Activated T-cell treated with anti-CD3 and anti-CD28 coated beads, Interleukin-2, amount 50 U/mL, for 72 hours (primary cell): ENCODE measurements around the gene MEAK7. TPM values are rescaled to one million over a fixed set of nuclear protein-coding genes. Genes with fewer than 3 reads are reported as not detected.

ENCODE experiments used
- ATAC-seq, 2 donors: fragments of 150-1000 bp; cut with Tn5 transposase; replicated peaks in 1 of 2; 2 replicates each; pipeline ENCODE4 v1.10.0; 2021; ENCODE audit warnings: moderate library complexity in 2 of 2, mild to moderate bottlenecking in 1 of 2
- DNase-seq, 2 donors: peaks; one replicate each; pipeline ENCODE4 v3.0.0; 2021 to 2022; ENCODE audit warnings: mixed read lengths in 1 of 2
- H3K27ac Mint-ChIP-seq: one replicate; pipeline ENCODE4 v1.8.0; 2022; ENCODE audit warnings: mild to moderate bottlenecking, moderate library complexity, mixed read lengths
- H3K27me3 Mint-ChIP-seq: one replicate; pipeline ENCODE4 v1.8.0; 2022; ENCODE audit warnings: low read depth, mixed read lengths
- H3K36me3 Mint-ChIP-seq, 2 donors: one replicate each; pipeline ENCODE4 v1.8.0; 2022; ENCODE audit warnings: mixed read lengths in 2 of 2, mild to moderate bottlenecking in 1 of 2; ENCODE audit not compliant: insufficient read depth in 2 of 2
- H3K4me1 Mint-ChIP-seq: one replicate; pipeline ENCODE4 v1.8.0; 2022; ENCODE audit warnings: low read depth, mixed read lengths
- H3K4me3 Mint-ChIP-seq, 2 donors: one replicate each; pipeline ENCODE4 v1.8.0; 2022; ENCODE audit warnings: mild to moderate bottlenecking in 2 of 2, mixed read lengths in 2 of 2, moderate library complexity in 2 of 2
- H3K9me3 Mint-ChIP-seq, 2 donors: one replicate each; pipeline ENCODE4 v1.8.0; 2022; ENCODE audit warnings: mixed read lengths in 2 of 2
- total RNA-seq, 2 donors: library from RNA; stranded (reverse); gene quantifications; one replicate each; pipeline ENCODE4 v1.2.3, GENCODE V29; 2022

The MEAK7 gene
- total RNA-seq, 2 donors from 2014 or later, result 15.6 to 27.9 TPM

DNA sequence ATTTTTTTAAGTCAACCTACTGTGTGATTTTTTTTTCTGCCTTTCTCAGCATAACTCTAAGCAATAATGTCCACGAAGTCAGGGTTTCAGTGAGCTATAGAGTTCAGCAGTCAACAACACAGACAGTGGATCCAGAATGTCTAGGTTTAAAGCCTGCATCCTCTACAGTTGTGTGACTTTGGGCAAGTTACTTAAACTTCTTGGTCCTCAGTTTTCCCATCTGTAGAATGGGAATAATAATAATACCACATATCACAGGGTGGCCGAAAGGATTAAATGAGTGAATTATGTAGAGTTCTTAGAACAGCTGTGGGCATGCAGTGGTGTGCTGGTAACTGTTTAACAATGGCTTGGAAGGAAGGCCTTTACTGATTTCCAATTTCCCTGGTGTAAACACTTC is 38.8 kb upstream of the MEAK7 start:
- H3K9me3 Mint-ChIP-seq, result no peaks in the 10 kb centered on the region
- H3K4me3 Mint-ChIP-seq, result no peak overlapping the region
- peaks cover 0 to 16% of the 10 kb centered on the region in 2 donors for H3K36me3 Mint-ChIP-seq
- peaks cover 56% of the 10 kb centered on the region for H3K4me1 Mint-ChIP-seq
- H3K27ac Mint-ChIP-seq, result no peak overlapping the region
- H3K27me3 Mint-ChIP-seq, result no peaks in the 10 kb centered on the region
- ATAC-seq (no peak), DNase-seq (no peak)

DNA sequence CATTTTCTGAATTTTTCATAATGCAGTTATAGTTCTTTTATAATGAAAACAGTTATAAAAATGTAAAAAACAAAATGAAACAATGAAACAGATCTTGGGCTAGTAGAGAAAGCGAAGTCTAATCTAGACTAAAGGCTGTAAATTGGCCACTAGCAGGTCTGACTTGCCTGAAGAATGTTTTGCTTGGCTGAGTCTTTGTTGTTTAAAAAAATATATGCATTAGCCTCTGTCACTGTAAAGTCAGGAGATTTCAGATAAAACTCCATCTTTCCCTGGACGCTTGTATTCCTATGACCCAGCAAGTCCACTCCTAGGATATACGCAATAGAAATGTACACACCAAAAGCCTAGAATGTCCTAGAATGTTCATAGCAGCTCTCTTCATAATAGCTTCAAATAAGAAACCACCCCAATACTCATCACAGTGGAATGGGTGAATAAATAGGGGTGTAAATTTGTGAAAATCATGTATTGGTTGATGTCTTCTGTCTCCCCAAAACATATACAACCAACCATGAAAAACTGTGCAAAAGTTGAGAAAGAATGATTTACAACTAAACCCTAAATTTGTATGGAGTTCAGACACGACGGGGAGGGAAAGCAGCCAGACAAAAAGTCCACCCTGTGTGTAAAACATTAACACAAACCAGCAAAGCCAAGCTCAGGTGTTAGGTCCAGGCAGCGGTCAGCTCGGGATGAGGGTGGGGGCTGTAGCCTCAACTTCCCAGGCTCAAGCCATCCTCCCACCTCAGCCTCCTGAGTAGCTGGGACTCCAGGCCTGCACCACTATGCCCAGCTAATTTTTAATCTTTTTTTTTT is 37.7 kb upstream of the MEAK7 start:
- Mint-ChIP-seq H3K27me3 (no peaks in the 10 kb centered on the region), H3K9me3 (no peaks in the 10 kb centered on the region), H3K27ac (no peak overlapping the region), H3K36me3 (peaks cover 0 to 15% of the 10 kb centered on the region in 2 donors), H3K4me1 (peaks cover 46% of the 10 kb centered on the region), H3K4me3 (no peak overlapping the region)
- ATAC-seq (no peak), DNase-seq (no peak)

DNA sequence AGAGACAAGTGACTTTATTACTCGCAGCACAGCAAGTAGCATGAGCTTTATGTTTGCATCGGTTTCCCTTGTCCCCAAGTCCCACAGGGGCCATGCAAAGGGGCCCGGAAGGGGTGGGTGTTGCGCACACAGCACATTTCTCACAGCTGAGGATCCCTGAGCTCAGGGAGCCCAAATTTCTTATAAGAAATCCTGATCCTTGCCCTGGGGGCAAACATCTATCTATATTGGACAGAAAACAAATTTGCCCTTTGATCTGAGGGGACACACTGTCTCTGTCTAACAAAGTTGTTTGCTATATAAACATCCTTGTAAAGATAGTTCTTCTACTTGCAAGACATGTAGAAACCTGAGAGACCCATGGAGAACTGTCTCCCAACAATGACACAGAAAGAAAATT is 35.7 kb upstream of the MEAK7 start:
- H3K27me3 Mint-ChIP-seq, result no peaks in the 10 kb centered on the region
- H3K27ac Mint-ChIP-seq, result no peak overlapping the region
- DNase-seq, result no peak
- ATAC-seq, result no peak
- peaks cover 0 to 4% of the 10 kb centered on the region in 2 donors for H3K36me3 Mint-ChIP-seq
- peaks cover 32% of the 10 kb centered on the region for H3K4me1 Mint-ChIP-seq
- peaks cover 0 to 1% of the 10 kb centered on the region in 2 donors for H3K9me3 Mint-ChIP-seq
- no peak overlapping the region for H3K4me3 Mint-ChIP-seq

DNA sequence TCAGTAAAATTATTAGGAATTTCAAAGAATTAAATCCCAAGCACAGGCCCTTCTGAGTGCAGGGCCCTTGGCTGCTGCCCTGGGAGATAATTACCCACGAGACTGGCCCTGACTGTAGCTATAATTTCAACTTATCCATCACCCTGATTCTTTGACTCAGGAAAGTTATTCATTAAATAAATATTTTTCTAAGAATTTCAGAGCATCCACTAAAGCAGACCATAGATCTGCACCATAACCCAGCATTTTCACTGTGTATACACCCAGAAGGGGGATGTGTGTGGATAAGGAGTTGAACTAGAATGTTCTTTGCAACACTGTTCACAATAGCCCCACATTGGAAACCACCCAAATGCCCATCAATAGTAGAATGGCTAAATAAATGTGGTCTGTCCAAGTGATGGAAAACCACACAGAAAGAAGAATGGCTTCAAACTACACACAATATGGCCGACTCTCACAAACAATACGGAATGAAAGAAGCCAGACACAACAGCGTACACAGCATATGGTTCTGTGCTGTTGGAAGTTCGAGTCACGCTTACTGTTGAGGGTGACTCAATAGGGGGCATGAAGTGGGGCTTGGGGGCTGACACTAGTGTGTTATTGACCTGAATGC is 33.9 kb upstream of the MEAK7 start:
- no peaks in the 10 kb centered on the region for H3K27me3 Mint-ChIP-seq
- H3K4me1 Mint-ChIP-seq, result peaks cover 16% of the 10 kb centered on the region
- H3K4me3 Mint-ChIP-seq, result no peak overlapping the region
- H3K36me3 Mint-ChIP-seq, result peaks cover 0 to 1% of the 10 kb centered on the region in 2 donors
- H3K9me3 Mint-ChIP-seq, result peaks cover 0 to 1% of the 10 kb centered on the region in 2 donors
- H3K27ac Mint-ChIP-seq, result no peak overlapping the region
- ATAC-seq (no peak), DNase-seq (no peak)

DNA sequence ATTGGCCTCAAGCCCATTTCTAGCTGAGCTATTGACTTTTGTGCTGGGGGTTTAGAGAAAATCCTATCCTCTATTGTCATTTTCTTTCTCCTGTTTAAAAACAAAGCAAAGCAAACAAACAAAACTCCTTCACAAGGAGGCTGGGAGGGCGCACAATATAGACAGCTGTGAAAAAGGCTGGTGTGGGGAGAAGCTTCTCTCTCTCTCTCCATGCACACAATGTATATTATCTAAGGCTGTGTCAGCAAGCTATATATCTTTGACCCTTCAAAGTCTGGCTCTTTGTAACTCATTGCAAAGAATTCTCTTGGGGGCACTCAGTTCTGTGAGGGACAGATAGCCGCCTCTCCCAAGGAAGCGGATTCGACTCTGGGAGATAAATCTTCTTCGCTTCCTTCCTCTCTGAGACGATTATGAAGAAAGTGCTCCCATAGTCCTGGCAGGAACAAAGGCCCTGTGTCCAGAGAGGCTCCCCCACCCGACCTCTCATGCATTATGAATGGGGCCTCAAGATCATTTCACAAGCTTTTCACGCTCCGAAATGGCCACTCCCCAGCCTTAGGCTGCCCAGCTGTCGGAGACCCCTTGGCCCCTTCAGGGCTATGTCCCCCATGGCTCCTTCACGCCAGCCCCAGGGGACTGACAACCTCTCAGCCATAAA is 33.2 kb upstream of the MEAK7 start:
- H3K27ac Mint-ChIP-seq, result no peak overlapping the region
- H3K27me3 Mint-ChIP-seq, result no peaks in the 10 kb centered on the region
- peaks cover 22% of the 10 kb centered on the region for H3K4me1 Mint-ChIP-seq
- H3K4me3 Mint-ChIP-seq, result no peak overlapping the region
- peaks cover 0 to 1% of the 10 kb centered on the region in 2 donors for H3K36me3 Mint-ChIP-seq
- peaks cover 0 to 1% of the 10 kb centered on the region in 2 donors for H3K9me3 Mint-ChIP-seq
- DNase-seq (no peak), ATAC-seq (no peak)

DNA sequence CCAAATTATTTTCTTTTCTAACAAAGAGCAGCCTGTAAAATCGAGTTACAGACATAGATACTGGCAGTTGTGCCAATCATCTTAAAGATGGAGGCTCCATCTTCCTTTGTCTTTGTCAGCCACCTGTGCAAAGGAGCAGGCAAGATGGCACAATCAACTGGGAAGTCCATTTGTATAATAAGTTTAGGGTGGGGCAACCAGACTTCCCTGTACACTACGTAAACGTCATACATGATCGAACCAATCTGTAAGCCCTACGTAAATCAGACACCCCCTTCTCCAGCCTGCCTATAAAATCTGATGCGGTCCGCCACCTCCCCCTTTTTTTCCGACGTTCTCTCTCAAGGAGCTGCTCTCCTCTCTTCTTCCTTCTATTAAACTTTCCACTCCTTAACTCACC is 31.4 kb upstream of the MEAK7 start:
- H3K36me3 Mint-ChIP-seq, result peaks cover 0 to 1% of the 10 kb centered on the region in 2 donors
- no peak overlapping the region for H3K27ac Mint-ChIP-seq
- ATAC-seq (no peak), DNase-seq (no peak)
- H3K27me3 Mint-ChIP-seq, result no peaks in the 10 kb centered on the region
- H3K4me1 Mint-ChIP-seq, result peaks cover 21% of the 10 kb centered on the region
- peaks cover 0 to 1% of the 10 kb centered on the region in 2 donors for H3K9me3 Mint-ChIP-seq
- H3K4me3 Mint-ChIP-seq, result no peak overlapping the region

DNA sequence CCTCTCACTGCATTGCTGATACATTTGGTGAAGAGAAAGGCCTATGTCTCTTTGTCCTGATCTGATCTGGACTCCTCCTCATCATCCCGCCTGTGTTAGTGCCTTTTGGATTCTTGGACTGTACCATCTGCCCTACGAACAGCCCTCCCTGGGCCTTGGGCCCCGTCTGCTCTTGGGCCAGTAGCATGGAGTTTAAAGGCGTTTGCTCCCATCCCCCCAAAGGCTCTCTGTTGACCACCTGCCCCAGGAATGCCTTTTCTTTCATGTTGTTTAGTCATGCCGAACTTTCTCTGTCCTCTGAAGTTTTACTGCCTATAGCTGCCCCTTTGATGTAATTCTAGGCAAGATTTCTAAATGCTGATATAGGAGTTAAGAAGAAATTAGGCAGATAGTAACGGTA is 30.9 kb upstream of the MEAK7 start:
- Mint-ChIP-seq H3K36me3 (peaks cover under 1 to 2% of the 10 kb centered on the region in 2 donors), H3K4me1 (peaks cover 21% of the 10 kb centered on the region), H3K4me3 (no peak overlapping the region), H3K9me3 (peaks cover 0 to 2% of the 10 kb centered on the region in 2 donors), H3K27ac (no peak overlapping the region), H3K27me3 (no peaks in the 10 kb centered on the region)
- no peak for DNase-seq
- ATAC-seq, result no peak

DNA sequence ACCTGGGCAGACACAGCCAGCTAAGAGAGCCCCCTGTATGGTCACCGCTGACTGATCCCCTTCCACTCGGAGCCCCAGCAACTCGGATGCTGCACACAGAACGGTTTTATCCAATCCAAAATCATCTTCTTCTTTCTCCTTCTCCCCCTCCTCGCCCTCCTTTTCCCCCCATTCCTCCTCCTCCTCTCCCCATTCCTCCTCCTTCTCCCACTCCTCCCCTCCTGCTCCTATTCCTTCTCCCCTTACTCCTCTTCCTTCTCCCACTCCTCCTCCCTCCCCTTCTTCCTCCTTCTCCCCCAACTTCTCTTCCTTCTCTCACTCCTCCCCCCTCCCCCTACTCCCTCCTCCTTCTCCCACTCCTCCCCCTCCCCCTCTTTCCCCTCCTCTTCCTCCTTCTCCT is 30.4 kb upstream of the MEAK7 start:
- no peak for DNase-seq
- no peak overlapping the region for H3K4me3 Mint-ChIP-seq
- H3K9me3 Mint-ChIP-seq, result peaks cover 3 to 4% of the 10 kb centered on the region in 2 donors
- H3K27ac Mint-ChIP-seq, result no peak overlapping the region
- peaks cover 19% of the 10 kb centered on the region for H3K4me1 Mint-ChIP-seq
- H3K36me3 Mint-ChIP-seq, result peaks cover 6 to 7% of the 10 kb centered on the region in 2 donors
- H3K27me3 Mint-ChIP-seq, result no peaks in the 10 kb centered on the region
- no peak for ATAC-seq

DNA sequence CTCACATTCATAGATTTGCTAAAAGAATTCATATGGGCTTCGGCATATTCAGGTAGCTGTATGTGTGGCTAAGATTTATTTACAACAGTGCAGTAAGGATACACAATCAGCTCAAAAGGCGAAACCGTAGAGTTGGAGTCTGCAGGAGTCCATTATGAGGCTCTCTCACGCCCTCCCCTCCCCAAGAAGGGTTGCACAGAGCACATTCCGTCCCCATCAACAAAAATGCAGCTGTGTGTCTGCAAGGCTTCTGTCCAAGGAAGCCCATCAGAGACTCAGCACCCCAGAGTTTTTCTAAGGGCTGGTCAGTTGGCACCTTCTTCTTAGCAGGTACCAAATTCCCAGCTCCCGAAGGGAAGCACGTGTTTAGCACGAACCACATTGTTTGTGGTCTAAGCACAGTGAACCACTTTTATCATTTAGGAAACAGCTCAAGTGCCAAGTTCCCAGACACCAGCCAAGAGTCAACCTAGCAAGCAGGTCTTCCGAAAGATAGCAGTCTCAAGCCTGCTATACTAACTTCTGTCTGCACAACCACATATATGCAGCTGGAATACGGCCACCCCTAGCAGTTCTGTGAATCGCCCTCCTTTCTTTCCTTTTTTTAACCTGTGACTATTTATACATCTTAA is 28.5 kb upstream of the MEAK7 start:
- DNase-seq (no peak), ATAC-seq (no peak)
- peaks cover 11 to 13% of the 10 kb centered on the region in 2 donors for H3K36me3 Mint-ChIP-seq
- peaks cover 13% of the 10 kb centered on the region for H3K4me1 Mint-ChIP-seq
- H3K9me3 Mint-ChIP-seq, result peaks cover 8 to 9% of the 10 kb centered on the region in 2 donors
- no peak overlapping the region for H3K4me3 Mint-ChIP-seq
- H3K27ac Mint-ChIP-seq, result no peak overlapping the region
- H3K27me3 Mint-ChIP-seq, result no peaks in the 10 kb centered on the region

DNA sequence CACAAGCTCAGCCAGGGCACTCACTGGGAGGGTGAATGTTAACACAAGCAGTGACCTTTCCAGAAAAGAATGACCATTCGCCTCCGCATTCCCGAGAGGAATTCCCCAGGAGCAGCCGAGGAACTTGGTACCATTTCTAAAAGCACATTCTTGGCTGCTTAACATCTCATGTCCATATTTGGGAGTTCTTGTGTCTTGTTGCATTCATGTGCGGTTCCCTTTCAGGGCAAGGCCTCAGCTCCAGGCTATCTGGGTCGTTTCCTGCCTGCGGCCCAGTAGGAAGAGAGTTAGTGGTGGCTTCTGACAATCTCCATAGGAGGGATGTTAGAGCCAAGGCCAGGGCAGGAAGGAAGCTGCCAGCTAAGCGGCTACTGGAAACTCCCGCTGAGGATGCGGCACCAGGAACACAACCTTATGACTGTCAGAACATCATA is 27.8 kb upstream of the MEAK7 start:
- DNase-seq (no peak), ATAC-seq (no peak)
- Mint-ChIP-seq H3K4me1 (peaks cover 14% of the 10 kb centered on the region), H3K9me3 (peaks cover 8 to 9% of the 10 kb centered on the region in 2 donors), H3K27ac (no peak overlapping the region), H3K4me3 (no peak overlapping the region), H3K27me3 (no peaks in the 10 kb centered on the region), H3K36me3 (peaks cover 11 to 13% of the 10 kb centered on the region in 2 donors)

DNA sequence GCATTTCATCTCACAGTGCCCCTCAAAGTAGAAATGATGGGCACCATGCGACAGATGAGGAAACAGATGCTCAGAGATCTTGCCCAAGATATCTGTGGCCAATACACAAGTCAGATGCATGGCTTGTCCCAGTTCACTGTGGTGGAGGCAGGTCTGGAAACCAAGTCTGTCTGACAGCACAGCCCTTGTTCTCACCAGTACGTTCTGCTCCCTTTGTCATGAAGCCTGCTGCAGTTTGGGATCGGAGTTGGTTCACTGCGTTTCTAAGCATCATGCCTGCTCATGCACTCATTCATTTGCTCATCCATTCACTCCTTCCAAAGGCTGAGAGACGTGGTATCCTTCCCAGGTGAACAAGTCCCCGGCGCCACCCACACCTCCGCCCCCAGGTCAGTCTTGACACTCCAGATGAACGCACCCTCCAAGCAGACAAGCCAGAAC is 27.2 kb upstream of the MEAK7 start:
- H3K4me1 Mint-ChIP-seq, result peaks cover 20% of the 10 kb centered on the region
- ATAC-seq, result no peak
- peaks cover 8 to 9% of the 10 kb centered on the region in 2 donors for H3K9me3 Mint-ChIP-seq
- H3K36me3 Mint-ChIP-seq, result peaks cover 11% of the 10 kb centered on the region in 2 donors
- H3K4me3 Mint-ChIP-seq, result no peak overlapping the region
- H3K27ac Mint-ChIP-seq, result no peak overlapping the region
- no peaks in the 10 kb centered on the region for H3K27me3 Mint-ChIP-seq
- DNase-seq, result no peak

DNA sequence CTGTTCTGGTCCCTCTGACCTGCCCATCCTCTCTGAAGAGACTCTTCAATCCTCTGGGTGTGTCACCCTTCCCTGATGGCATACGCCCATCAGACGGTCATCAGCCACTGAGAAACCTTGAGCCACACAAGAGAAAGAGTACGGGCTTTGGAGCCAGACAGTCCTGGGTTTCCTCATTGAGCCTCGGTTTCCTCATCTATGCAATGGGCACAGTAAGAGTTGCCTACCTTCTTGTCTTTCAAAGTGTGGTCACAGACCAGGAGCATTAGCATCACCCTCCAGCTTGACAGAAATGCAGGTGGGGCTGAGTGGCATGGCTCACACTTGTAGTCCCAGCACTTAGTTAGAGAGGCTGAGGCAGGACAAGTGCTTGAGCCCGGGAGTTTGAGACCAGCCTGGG is 26.1 kb upstream of the MEAK7 start:
- H3K9me3 Mint-ChIP-seq, result peaks cover 7 to 9% of the 10 kb centered on the region in 2 donors
- H3K27ac Mint-ChIP-seq, result no peak overlapping the region
- ATAC-seq (no peak), DNase-seq (no peak)
- H3K4me3 Mint-ChIP-seq, result no peak overlapping the region
- H3K4me1 Mint-ChIP-seq, result peaks cover 17% of the 10 kb centered on the region
- no peaks in the 10 kb centered on the region for H3K27me3 Mint-ChIP-seq
- H3K36me3 Mint-ChIP-seq, result peaks cover 11% of the 10 kb centered on the region in 2 donors

DNA sequence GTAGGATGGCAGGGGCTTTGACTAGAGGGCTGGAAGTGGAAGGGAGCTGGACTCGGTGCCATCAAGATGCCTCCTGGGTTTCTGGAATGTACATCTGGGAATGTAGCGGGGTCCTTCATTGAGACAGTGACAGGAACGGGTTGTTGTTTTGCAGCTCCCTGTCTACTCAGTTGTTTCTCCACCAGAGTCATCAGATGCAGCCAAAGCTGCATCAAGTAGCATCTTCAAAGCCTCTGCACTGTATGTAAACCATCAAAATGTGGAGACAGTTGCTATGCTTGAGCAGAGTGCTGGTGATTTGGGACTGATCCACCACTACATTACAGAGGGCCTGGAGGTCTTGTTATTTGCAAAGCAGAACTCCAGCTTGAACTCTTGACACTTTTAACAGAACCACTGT is 25.1 kb upstream of the MEAK7 start:
- peaks cover 7 to 9% of the 10 kb centered on the region in 2 donors for H3K9me3 Mint-ChIP-seq
- H3K36me3 Mint-ChIP-seq, result peaks cover 11% of the 10 kb centered on the region in 2 donors

More for the DNA sequence above, 25.1 kb upstream of the MEAK7 start:
- Mint-ChIP-seq H3K27ac (no peak overlapping the region), H3K4me1 (peaks cover 18% of the 10 kb centered on the region), H3K4me3 (no peak overlapping the region), H3K27me3 (no peaks in the 10 kb centered on the region)
- DNase-seq (no peak), ATAC-seq (no peak)
